ENCODE measurements around the gene FOXP1.

- no peak for TF ChIP-seq TAF1 (IDR thresholded peaks at IDR 0.05; ENCODE audit: borderline replicate concordance, insufficient read depth, low read length)
- TF ChIP-seq SIN3A (IDR thresholded peaks at IDR 0.05; ENCODE audit: borderline replicate concordance, insufficient read depth, low read length), result no peak
- TF ChIP-seq POLR2AphosphoS5 (IDR thresholded peaks at IDR 0.05; ENCODE audit: low read depth, low read length), result no peak
- no peak for TF ChIP-seq FOXP2 (optimal IDR thresholded peaks at IDR 0.05; ENCODE audit: borderline replicate concordance, extremely low read depth, extremely low read length, insufficient read depth)
Observed at GRCh38 chr3:71237672-71238071, 345.9 kb downstream of the FOXP1 start.
